ENCODE results near the gene RUFY3. TPM values are rescaled to one million over a fixed set of nuclear protein-coding genes. Genes with fewer than 3 reads are reported as not detected.

Gene RUFY3
- total and polyA plus RNA-seq, 9 of the 15 experiments (the other 6 are each of a cell fraction or from before 2014, with no cell fraction given): 4.2 to 31.1 (median 21.5) TPM

DNA sequence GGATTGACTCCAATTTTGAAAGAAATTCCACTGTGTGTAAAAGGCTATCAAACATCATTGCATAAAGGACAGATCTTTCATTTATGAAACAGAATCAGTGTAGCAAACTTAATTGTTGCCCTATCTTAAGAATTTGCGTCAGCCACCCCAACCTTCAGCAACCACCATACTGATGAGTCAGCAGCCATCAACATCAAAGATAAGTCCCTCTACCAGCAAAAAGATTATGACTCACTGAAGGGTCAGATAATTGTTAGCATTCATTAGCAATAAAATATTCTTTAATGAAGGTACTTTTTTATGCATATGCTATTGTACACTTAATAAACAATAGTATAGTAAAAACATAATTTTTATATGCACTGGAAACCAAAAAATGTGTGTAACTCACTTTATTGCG lies 133.7 kb downstream of the RUFY3 start (continued):
- no peak for TF ChIP-seq SIN3A (IDR thresholded peaks at IDR 0.05; ENCODE audit: borderline replicate concordance in 2 of 2, control insufficient read depth in 1 of 2, low read depth in 2 of 2, low read length in 2 of 2)
- TF ChIP-seq, protein P1, sequence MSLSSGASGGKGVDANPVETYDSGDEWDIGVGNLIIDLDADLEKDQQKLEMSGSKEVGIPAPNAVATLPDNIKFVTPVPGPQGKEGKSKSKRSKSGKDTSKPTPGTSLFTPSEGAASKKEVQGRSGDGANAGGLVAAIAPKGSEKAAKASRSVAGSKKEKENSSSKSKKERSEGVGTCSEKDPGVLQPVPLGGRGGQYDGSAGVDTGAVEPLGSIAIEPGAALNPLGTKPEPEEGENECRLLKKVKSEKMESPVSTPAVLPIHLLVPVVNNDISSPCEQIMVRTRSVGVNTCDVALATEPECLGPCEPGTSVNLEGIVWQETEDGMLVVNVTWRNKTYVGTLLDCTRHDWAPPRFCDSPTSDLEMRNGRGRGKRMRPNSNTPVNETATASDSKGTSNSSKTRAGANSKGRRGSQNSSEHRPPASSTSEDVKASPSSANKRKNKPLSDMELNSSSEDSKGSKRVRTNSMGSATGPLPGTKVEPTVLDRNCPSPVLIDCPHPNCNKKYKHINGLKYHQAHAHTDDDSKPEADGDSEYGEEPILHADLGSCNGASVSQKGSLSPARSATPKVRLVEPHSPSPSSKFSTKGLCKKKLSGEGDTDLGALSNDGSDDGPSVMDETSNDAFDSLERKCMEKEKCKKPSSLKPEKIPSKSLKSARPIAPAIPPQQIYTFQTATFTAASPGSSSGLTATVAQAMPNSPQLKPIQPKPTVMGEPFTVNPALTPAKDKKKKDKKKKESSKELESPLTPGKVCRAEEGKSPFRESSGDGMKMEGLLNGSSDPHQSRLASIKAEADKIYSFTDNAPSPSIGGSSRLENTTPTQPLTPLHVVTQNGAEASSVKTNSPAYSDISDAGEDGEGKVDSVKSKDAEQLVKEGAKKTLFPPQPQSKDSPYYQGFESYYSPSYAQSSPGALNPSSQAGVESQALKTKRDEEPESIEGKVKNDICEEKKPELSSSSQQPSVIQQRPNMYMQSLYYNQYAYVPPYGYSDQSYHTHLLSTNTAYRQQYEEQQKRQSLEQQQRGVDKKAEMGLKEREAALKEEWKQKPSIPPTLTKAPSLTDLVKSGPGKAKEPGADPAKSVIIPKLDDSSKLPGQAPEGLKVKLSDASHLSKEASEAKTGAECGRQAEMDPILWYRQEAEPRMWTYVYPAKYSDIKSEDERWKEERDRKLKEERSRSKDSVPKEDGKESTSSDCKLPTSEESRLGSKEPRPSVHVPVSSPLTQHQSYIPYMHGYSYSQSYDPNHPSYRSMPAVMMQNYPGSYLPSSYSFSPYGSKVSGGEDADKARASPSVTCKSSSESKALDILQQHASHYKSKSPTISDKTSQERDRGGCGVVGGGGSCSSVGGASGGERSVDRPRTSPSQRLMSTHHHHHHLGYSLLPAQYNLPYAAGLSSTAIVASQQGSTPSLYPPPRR (CRISPR knock-in tag; IDR thresholded peaks at IDR 0.05; ENCODE audit: borderline replicate concordance): no peak
- TF ChIP-seq RB1 (IDR thresholded peaks at IDR 0.05; ENCODE audit: low read depth): no peak
- no peak for TF ChIP-seq CSDE1 (IDR thresholded peaks at IDR 0.05)
- TF ChIP-seq MEIS2 (IDR thresholded peaks at IDR 0.05; ENCODE audit: partially characterized antibody): no peak
- TF ChIP-seq TBL1XR1 (IDR thresholded peaks at IDR 0.05; ENCODE audit: low read length in 2 of 2): no peak
- TF ChIP-seq XRCC4 (IDR thresholded peaks at IDR 0.05; ENCODE audit: extremely low read depth, insufficient read depth, insufficient read length): no peak
- TF ChIP-seq, protein P2, sequence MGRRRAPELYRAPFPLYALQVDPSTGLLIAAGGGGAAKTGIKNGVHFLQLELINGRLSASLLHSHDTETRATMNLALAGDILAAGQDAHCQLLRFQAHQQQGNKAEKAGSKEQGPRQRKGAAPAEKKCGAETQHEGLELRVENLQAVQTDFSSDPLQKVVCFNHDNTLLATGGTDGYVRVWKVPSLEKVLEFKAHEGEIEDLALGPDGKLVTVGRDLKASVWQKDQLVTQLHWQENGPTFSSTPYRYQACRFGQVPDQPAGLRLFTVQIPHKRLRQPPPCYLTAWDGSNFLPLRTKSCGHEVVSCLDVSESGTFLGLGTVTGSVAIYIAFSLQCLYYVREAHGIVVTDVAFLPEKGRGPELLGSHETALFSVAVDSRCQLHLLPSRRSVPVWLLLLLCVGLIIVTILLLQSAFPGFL (CRISPR knock-in tag; IDR thresholded peaks at IDR 0.05): no peak
- TF ChIP-seq, protein P3, sequence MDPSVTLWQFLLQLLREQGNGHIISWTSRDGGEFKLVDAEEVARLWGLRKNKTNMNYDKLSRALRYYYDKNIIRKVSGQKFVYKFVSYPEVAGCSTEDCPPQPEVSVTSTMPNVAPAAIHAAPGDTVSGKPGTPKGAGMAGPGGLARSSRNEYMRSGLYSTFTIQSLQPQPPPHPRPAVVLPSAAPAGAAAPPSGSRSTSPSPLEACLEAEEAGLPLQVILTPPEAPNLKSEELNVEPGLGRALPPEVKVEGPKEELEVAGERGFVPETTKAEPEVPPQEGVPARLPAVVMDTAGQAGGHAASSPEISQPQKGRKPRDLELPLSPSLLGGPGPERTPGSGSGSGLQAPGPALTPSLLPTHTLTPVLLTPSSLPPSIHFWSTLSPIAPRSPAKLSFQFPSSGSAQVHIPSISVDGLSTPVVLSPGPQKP (CRISPR knock-in tag; IDR thresholded peaks at IDR 0.05): no peak
- TF ChIP-seq COPS2 (conservative IDR thresholded peaks at IDR 0.05): no peak
- no peak for TF ChIP-seq ZNF282 (CRISPR knock-in tag; IDR thresholded peaks at IDR 0.05)
- TF ChIP-seq SMAD4 (CRISPR knock-in tag; conservative IDR thresholded peaks at IDR 0.05): no peak
- TF ChIP-seq NCOA2 (IDR thresholded peaks at IDR 0.05; ENCODE audit: partially characterized antibody in 2 of 2): no peak
- no peak for TF ChIP-seq ZNF143 (CRISPR knock-in tag; IDR thresholded peaks at IDR 0.05)
- TF ChIP-seq, protein P4, sequence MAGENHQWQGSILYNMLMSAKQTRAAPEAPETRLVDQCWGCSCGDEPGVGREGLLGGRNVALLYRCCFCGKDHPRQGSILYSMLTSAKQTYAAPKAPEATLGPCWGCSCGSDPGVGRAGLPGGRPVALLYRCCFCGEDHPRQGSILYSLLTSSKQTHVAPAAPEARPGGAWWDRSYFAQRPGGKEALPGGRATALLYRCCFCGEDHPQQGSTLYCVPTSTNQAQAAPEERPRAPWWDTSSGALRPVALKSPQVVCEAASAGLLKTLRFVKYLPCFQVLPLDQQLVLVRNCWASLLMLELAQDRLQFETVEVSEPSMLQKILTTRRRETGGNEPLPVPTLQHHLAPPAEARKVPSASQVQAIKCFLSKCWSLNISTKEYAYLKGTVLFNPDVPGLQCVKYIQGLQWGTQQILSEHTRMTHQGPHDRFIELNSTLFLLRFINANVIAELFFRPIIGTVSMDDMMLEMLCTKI (IDR thresholded peaks at IDR 0.05; ENCODE audit: partially characterized antibody): no peak
- TF ChIP-seq, protein P5, sequence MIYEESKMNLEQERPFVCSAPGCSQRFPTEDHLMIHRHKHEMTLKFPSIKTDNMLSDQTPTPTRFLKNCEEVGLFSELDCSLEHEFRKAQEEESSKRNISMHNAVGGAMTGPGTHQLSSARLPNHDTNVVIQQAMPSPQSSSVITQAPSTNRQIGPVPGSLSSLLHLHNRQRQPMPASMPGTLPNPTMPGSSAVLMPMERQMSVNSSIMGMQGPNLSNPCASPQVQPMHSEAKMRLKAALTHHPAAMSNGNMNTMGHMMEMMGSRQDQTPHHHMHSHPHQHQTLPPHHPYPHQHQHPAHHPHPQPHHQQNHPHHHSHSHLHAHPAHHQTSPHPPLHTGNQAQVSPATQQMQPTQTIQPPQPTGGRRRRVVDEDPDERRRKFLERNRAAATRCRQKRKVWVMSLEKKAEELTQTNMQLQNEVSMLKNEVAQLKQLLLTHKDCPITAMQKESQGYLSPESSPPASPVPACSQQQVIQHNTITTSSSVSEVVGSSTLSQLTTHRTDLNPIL (CRISPR knock-in tag; IDR thresholded peaks at IDR 0.05): no peak
- no peak for TF ChIP-seq SAP30 (IDR thresholded peaks at IDR 0.05; ENCODE audit: borderline replicate concordance, insufficient read depth, low read depth, low read length, poor library complexity, severe bottlenecking)

Measured in K562 (cell line).